ENCODE results near the gene MCU. TPM values are rescaled to one million over a fixed set of nuclear protein-coding genes. Genes with fewer than 3 reads are reported as not detected.

MCU gene
- total RNA-seq, 4 donors from 2014 or later, result 25.1 to 82.4 (median 65.1) TPM

DNA sequence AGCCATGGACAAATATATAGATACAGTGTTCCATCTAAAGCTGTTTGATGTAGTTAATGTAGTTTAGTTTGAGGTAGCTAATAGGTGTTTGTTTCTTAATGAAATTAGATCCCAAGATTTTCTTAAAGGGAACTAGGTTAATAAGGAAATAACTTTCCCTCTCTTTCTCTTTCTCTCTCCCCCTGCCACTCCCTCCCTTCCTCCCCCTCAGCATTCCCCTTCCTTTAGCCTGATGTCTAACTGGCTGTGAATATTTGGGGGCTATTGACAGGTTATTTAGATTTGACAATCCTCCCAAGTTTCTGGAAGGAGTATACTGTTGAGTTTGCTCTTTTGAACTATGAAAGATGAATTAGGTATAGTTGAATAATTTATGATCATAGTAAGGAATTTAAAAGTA lies 136.4 kb downstream of the MCU start:
- DNase-seq, result no peak
- intact Hi-C loops (cut with DNase I; ENCODE audit: low total_unique reads), result no loop called here
- H3K4me3 ChIP-seq, result no peak overlapping the region
- in situ Hi-C loops (cut with MboI; ENCODE audit: low pct_ligation_motif_present in 1 of 4, low pct_unique_long_range_greater_than_20kb in 1 of 4, low sequenced_read_pairs in 3 of 4), result loop anchor here in 2 of 4 donors (25.0 kb wide), 1 partner anchor 466 kb away; the partner anchor contains the start of gene DNAJB12 (in 2 of the 2)
- H3K27me3 ChIP-seq, result no peaks in the 10 kb centered on the region
- H3K36me3 ChIP-seq, result no peaks in the 10 kb centered on the region
- H3K4me1 ChIP-seq, result peaks cover 0 to 32% (median 0%) of the 10 kb centered on the region in 4 donors
- no peaks in the 10 kb centered on the region for H3K9me3 ChIP-seq
- no peak overlapping the region for H3K27ac ChIP-seq
- TF ChIP-seq, protein P1, sequence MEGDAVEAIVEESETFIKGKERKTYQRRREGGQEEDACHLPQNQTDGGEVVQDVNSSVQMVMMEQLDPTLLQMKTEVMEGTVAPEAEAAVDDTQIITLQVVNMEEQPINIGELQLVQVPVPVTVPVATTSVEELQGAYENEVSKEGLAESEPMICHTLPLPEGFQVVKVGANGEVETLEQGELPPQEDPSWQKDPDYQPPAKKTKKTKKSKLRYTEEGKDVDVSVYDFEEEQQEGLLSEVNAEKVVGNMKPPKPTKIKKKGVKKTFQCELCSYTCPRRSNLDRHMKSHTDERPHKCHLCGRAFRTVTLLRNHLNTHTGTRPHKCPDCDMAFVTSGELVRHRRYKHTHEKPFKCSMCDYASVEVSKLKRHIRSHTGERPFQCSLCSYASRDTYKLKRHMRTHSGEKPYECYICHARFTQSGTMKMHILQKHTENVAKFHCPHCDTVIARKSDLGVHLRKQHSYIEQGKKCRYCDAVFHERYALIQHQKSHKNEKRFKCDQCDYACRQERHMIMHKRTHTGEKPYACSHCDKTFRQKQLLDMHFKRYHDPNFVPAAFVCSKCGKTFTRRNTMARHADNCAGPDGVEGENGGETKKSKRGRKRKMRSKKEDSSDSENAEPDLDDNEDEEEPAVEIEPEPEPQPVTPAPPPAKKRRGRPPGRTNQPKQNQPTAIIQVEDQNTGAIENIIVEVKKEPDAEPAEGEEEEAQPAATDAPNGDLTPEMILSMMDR (IDR thresholded peaks at IDR 0.05), result no peak
- TF ChIP-seq POLR2AphosphoS5 (IDR thresholded peaks at IDR 0.05) (no peak), POLR2A (IDR thresholded peaks at IDR 0.05) (no peak), EP300 (IDR thresholded peaks at IDR 0.05; ENCODE audit: low read depth) (no peak)

DNA sequence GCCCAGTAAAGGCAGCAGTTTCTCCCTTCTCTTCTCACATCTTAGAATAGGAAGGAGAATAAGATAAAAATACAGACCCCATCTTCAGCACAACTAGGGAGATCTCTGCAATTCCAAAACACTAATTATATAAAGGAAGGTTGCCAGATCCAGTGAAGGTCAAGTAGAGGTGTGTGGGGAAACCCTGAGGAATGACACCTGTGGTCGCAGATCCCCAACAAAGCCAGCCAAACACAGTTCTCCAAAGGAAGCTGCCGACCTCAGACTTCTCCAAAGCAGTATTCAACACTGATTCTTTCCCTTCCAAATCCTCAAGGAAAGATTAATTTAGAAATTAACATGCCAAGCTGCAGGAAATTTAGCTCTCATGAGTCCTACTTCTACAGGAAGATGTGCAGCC lies 138.7 kb downstream of the MCU start:
- WGBS, 2 donors (ENCODE audit: low coverage in 1 of 2), result 74% methylated on average over 2 of the region's 2 CpGs; no CpG with 5 or more reads in 1 of the 2 donors
- no peak for DNase-seq
- H3K27me3 ChIP-seq, result no peaks in the 10 kb centered on the region
- H3K4me1 ChIP-seq, result peaks cover 0 to 44% (median 0%) of the 10 kb centered on the region in 4 donors
- no peak overlapping the region for H3K27ac ChIP-seq
- in situ Hi-C loops (cut with MboI; ENCODE audit: low pct_ligation_motif_present in 1 of 4, low pct_unique_long_range_greater_than_20kb in 1 of 4, low sequenced_read_pairs in 3 of 4) (loop anchor here (5.0 to 25.0 kb wide), 4 partner anchors 136 to 468 kb away; partner anchors contain the start of genes DNAJB12 (in 2 of the 4) and MCU (in 1 of the 4)), intact Hi-C loops (cut with DNase I; ENCODE audit: low total_unique reads) (loop anchor here (5.0 to 10.0 kb wide), 3 partner anchors 136 to 463 kb away; partner anchors contain the start of gene MCU)
- H3K9me3 ChIP-seq, result no peaks in the 10 kb centered on the region
- TF ChIP-seq POLR2A (IDR thresholded peaks at IDR 0.05) (no peak), POLR2AphosphoS5 (IDR thresholded peaks at IDR 0.05) (no peak), EP300 (IDR thresholded peaks at IDR 0.05; ENCODE audit: low read depth) (no peak)
- TF ChIP-seq, protein P1 (IDR thresholded peaks at IDR 0.05), result no peak
- no peak overlapping the region for H3K4me3 ChIP-seq
- H3K36me3 ChIP-seq, result no peaks in the 10 kb centered on the region

DNA sequence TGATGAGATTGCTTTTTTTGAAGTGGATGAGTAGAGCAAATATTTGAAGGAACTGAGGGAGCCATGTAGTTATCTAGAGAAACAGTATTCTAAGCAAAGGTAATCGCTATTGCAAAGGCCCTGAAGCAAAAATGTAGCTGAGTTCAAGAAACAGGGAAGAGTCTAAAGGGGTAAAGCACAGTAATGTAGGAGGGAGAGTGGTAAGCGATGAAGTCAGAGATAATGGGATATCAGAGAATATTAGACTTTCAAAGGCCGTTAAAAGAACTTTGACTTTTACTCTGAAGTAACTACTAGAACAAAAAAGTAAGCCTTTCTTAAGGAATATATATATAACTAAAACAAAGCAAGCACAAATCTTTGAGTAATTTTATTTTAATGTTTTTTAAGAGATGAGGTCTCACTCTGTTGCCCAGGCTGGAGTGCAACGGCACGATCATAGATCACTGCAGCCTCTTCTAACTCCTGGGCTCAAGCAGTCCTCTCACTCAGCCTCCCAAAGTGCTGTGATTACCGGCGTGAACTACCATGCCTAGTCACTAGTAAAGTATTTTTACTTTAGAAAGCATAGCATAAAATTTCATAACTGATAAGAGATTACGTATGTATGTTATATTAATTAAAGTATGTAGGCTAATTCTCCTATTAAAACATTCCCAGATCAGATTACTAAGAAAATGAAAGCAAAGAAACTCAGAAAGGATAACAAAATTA lies 139.9 kb downstream of the MCU start:
- DNase-seq, result no peak
- H3K4me1 ChIP-seq, result peaks cover 0 to 50% (median 0%) of the 10 kb centered on the region in 4 donors
- 74 to 79% methylated on average over 8 of the region's 8 CpGs for WGBS, 2 donors (ENCODE audit: low coverage in 1 of 2)
- no peak overlapping the region for H3K4me3 ChIP-seq
- no peak overlapping the region for H3K27ac ChIP-seq
- TF ChIP-seq EP300 (IDR thresholded peaks at IDR 0.05; ENCODE audit: low read depth), result no peak
- no peak for TF ChIP-seq POLR2A (IDR thresholded peaks at IDR 0.05)
- TF ChIP-seq, protein P1 (IDR thresholded peaks at IDR 0.05), result no peak
- TF ChIP-seq POLR2AphosphoS5 (IDR thresholded peaks at IDR 0.05), result no peak
- H3K36me3 ChIP-seq, result no peaks in the 10 kb centered on the region
- H3K9me3 ChIP-seq, result no peaks in the 10 kb centered on the region
- intact Hi-C loops (cut with DNase I; ENCODE audit: low total_unique reads), result loop anchor here (5.0 to 10.0 kb wide), 3 partner anchors 137 to 465 kb away; partner anchors contain the start of gene MCU
- H3K27me3 ChIP-seq, result no peaks in the 10 kb centered on the region
- in situ Hi-C loops (cut with MboI; ENCODE audit: low pct_ligation_motif_present in 1 of 4, low pct_unique_long_range_greater_than_20kb in 1 of 4, low sequenced_read_pairs in 3 of 4), result loop anchor here (5.0 to 25.0 kb wide), 4 partner anchors 137 to 470 kb away; partner anchors contain the start of genes DNAJB12 (in 2 of the 4) and MCU (in 1 of the 4)

DNA sequence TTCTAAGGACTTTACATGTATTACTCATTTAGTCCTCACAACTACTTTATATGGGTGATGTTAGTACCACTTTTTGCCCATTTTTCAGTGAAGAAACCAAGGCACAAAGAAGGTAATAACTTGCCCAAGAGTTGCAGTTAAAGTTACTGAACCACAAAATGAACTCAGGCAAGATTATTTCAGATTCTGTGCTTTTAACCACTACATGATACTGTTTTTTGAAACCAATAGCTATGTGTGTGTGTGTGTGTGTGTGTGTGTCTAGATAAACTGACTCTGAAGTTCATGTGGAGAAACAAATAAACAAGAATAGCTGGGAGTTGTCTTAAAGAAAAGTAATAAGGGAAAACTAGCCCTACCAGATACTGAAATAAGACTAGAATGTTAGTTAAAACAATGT lies 140.8 kb downstream of the MCU start:
- TF ChIP-seq, protein P1 (IDR thresholded peaks at IDR 0.05), result no peak
- TF ChIP-seq EP300 (IDR thresholded peaks at IDR 0.05; ENCODE audit: low read depth) (no peak), POLR2A (IDR thresholded peaks at IDR 0.05) (no peak), POLR2AphosphoS5 (IDR thresholded peaks at IDR 0.05) (no peak)
- Histone ChIP-seq H3K27ac (no peak overlapping the region), H3K4me1 (peaks cover 0 to 53% (median 0%) of the 10 kb centered on the region in 4 donors), H3K36me3 (no peaks in the 10 kb centered on the region), H3K9me3 (no peaks in the 10 kb centered on the region), H3K4me3 (no peak overlapping the region), H3K27me3 (no peaks in the 10 kb centered on the region)
- intact Hi-C loops (cut with DNase I; ENCODE audit: low total_unique reads), result loop anchor here (5.0 to 10.0 kb wide), 3 partner anchors 138 to 465 kb away; partner anchors contain the start of gene MCU
- in situ Hi-C loops (cut with MboI; ENCODE audit: low pct_ligation_motif_present in 1 of 4, low pct_unique_long_range_greater_than_20kb in 1 of 4, low sequenced_read_pairs in 3 of 4), result loop anchor here (5.0 to 25.0 kb wide), 4 partner anchors 138 to 470 kb away; partner anchors contain the start of genes DNAJB12 (in 2 of the 4) and MCU (in 1 of the 4)
- DNase-seq, result no peak
